Measurements from ENCODE around the gene RTN4. TPM values are rescaled to one million over a fixed set of nuclear protein-coding genes. Genes with fewer than 3 reads are reported as not detected.

The RTN4 gene
- total and polyA plus RNA-seq, 2 donors from 2014 or later, result 296 to 329 TPM

- intact Hi-C loops (cut with DNase I), result no loop called here
- no peak overlapping the region for H3K27ac ChIP-seq (ENCODE audit: low read depth in 2 of 2, low read length in 2 of 2)
These were observed 48.5 kb downstream of the RTN4 start for GRCh38 chr2:55001716-55002115.

DNA sequence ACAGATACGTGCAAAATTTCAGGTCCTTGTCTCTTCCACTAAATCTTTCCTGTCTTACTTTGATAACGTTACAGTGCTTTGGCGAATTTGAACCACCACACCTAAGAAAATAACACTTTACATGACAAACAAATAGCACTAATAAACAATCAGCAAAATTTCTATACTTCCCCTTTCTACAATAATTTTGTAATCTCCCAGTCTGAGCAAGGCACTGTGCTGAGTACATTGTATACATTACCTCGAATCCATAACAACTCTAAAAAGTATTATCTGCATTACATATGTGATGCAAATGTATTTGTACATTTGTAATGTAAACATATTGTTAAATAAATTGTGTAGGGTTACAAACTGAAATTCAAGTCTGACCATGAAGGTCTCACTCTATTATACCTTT lies 49.9 kb downstream of the RTN4 start:
- H3K27me3 ChIP-seq (ENCODE audit: control insufficient read depth, insufficient read depth, low read length), result no peaks in the 10 kb centered on the region
- H3K36me3 ChIP-seq (ENCODE audit: control insufficient read depth in 2 of 3, insufficient read depth in 3 of 3, low read length in 3 of 3), result no peaks in the 10 kb centered on the region
- no peak overlapping the region for H3K4me3 ChIP-seq (ENCODE audit: low read length in 3 of 3)
- FAIRE-seq (no peak), DNase-seq (no peak)
- peaks cover 0 to 10% (median 4%) of the 10 kb centered on the region in 3 donors for H3K4me1 ChIP-seq (ENCODE audit: control insufficient read depth in 2 of 3, insufficient read depth in 2 of 3, low read depth in 1 of 3, low read length in 3 of 3)
- H3K9ac ChIP-seq (ENCODE audit: low read length in 3 of 3), result no peak overlapping the region
- no peak overlapping the region for H3K27ac ChIP-seq (ENCODE audit: low read depth in 2 of 2, low read length in 2 of 2)
- no peaks in the 10 kb centered on the region for H3K9me3 ChIP-seq (ENCODE audit: control insufficient read depth in 2 of 3, insufficient read depth in 1 of 3, low read length in 3 of 3)
- TF ChIP-seq CTCF (IDR thresholded peaks at IDR 0.05; ENCODE audit: borderline replicate concordance, extremely low read depth, insufficient read depth), result no peak
- intact Hi-C loops (cut with DNase I), result no loop called here

More at GRCh38 chr2:55001716-55002115, 48.5 kb downstream of the RTN4 start:
- no peak for TF ChIP-seq CTCF (IDR thresholded peaks at IDR 0.05; ENCODE audit: borderline replicate concordance, extremely low read depth, insufficient read depth)
- Histone ChIP-seq H3K27me3 (ENCODE audit: control insufficient read depth, insufficient read depth, low read length) (no peaks in the 10 kb centered on the region), H3K9ac (ENCODE audit: low read length in 3 of 3) (no peak overlapping the region), H3K4me1 (ENCODE audit: control insufficient read depth in 2 of 3, insufficient read depth in 2 of 3, low read depth in 1 of 3, low read length in 3 of 3) (peaks cover 0 to 18% (median 4%) of the 10 kb centered on the region in 3 donors), H3K4me3 (ENCODE audit: low read length in 3 of 3) (no peak overlapping the region), H3K36me3 (ENCODE audit: control insufficient read depth in 2 of 3, insufficient read depth in 3 of 3, low read length in 3 of 3) (no peaks in the 10 kb centered on the region), H3K9me3 (ENCODE audit: control insufficient read depth in 2 of 3, insufficient read depth in 1 of 3, low read length in 3 of 3) (no peaks in the 10 kb centered on the region)
- DNase-seq, result no peak
- no peak for FAIRE-seq

DNA sequence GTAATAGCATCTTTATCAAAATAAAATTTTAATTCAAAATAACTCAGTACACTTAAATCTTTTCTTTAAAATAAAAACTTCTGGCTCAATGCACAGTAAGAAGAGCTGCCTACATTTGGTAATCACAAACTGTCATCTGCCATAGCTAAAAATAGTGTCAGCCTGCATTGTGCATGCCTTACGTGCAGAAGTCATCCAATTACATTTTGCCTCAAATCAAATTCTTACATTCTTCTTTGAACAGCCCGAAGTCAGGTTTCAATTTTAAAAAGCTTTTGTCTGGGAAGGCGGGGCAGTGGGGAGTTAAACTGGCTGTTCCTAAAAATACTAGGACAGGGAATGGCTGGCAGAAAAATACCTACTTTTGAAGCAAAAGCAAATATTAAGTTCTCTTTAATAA lies 51.1 kb downstream of the RTN4 start:
- H3K9ac ChIP-seq (ENCODE audit: low read length in 3 of 3), result no peak overlapping the region

More for the DNA sequence above, 51.1 kb downstream of the RTN4 start:
- FAIRE-seq, result no peak
- no peak overlapping the region for H3K27ac ChIP-seq (ENCODE audit: low read depth in 2 of 2, low read length in 2 of 2)
- H3K4me1 ChIP-seq (ENCODE audit: control insufficient read depth in 2 of 3, insufficient read depth in 2 of 3, low read depth in 1 of 3, low read length in 3 of 3), result peaks cover 0 to 8% (median 4%) of the 10 kb centered on the region in 3 donors
- no peak for DNase-seq
- no peak overlapping the region for H3K4me3 ChIP-seq (ENCODE audit: low read length in 3 of 3)
- no peak for TF ChIP-seq CTCF (IDR thresholded peaks at IDR 0.05; ENCODE audit: borderline replicate concordance, extremely low read depth, insufficient read depth)
- H3K9me3 ChIP-seq (ENCODE audit: control insufficient read depth in 2 of 3, insufficient read depth in 1 of 3, low read length in 3 of 3), result no peaks in the 10 kb centered on the region
- H3K36me3 ChIP-seq (ENCODE audit: control insufficient read depth in 2 of 3, insufficient read depth in 3 of 3, low read length in 3 of 3), result no peaks in the 10 kb centered on the region
- intact Hi-C loops (cut with DNase I), result no loop called here
- H3K27me3 ChIP-seq (ENCODE audit: control insufficient read depth, insufficient read depth, low read length), result no peaks in the 10 kb centered on the region
